Transverse colon (tissue), 4 donors: Measurements from ENCODE around the gene CDT1. TPM values are rescaled to one million over a fixed set of nuclear protein-coding genes. Genes with fewer than 3 reads are reported as not detected.
A peak's percentile ranks its signal among the peaks of the same experiment; 100 is the strongest.

Experiments
- DNase-seq: peaks from one replicate; pipeline ENCODE4 v3.0.0-alpha.2; 2019
- H3K27ac ChIP-seq, 4 donors: fragments of 200-600 bp; sonication (generic); 2 replicates each; pipeline ENCODE4 v1.5.1; 2016 to 2018; ENCODE audit warnings: inconsistent platforms in 4 of 4
- H3K27me3 ChIP-seq: fragments of 200-600 bp; sonication (generic); 2 replicates; pipeline ENCODE4 v1.5.1; 2017; ENCODE audit warnings: inconsistent platforms
- H3K36me3 ChIP-seq, 4 donors: fragments of 200-600 bp; sonication (generic); 2 replicates each; pipeline ENCODE4 v1.5.1; 2017 to 2019; ENCODE audit warnings: inconsistent platforms in 4 of 4
- H3K4me1 ChIP-seq, 4 donors: fragments of 200-600 bp; sonication (generic); 2 replicates each; pipeline ENCODE4 v1.5.1; 2017 to 2020; ENCODE audit warnings: inconsistent platforms in 4 of 4
- H3K4me3 ChIP-seq, 4 donors: fragments of 200-600 bp; sonication (generic); 1 replicate in 1 of 4; 2 replicates in 3 of 4; pipeline versions ENCODE4 v1.5.1 to v1.6.1; 2017 to 2019; ENCODE audit warnings: inconsistent platforms in 4 of 4
- H3K9me3 ChIP-seq, 2 donors: fragments of 200-600 bp; sonication (generic); 2 replicates each; pipeline ENCODE4 v1.5.1; 2017 to 2019; ENCODE audit warnings: inconsistent platforms in 2 of 2
- CTCF ChIP-seq, 5 experiments: fragments of 200-600 bp in 3 of 5; fragments of 450-650 bp in 2 of 5; sonication (generic) in 3 of 5; IDR thresholded peaks; 1 replicate in 2 of 5; 2 replicates in 3 of 5; pipeline ENCODE4 v1.5.1; 2016 to 2017; ENCODE audit warnings: antibody characterized with exemption in 5 of 5, inconsistent platforms in 3 of 5, mild to moderate bottlenecking in 2 of 5, moderate library complexity in 1 of 5
- EP300 ChIP-seq: sonication (generic); formaldehyde crosslinking; IDR thresholded peaks from one replicate; pipeline ENCODE4 v1.6.1; 2017; ENCODE audit warnings: antibody characterized with exemption, low read depth
- POLR2A ChIP-seq: fragments of 450-650 bp; IDR thresholded peaks from one replicate; pipeline ENCODE4 v1.6.1; 2016; ENCODE audit warnings: antibody characterized with exemption, mild to moderate bottlenecking, moderate library complexity
- POLR2AphosphoS5 ChIP-seq, 3 donors: sonication (generic); formaldehyde crosslinking; IDR thresholded peaks; one replicate each; pipeline ENCODE4 v1.6.1; 2016; ENCODE audit warnings: antibody characterized with exemption in 3 of 3
- WGBS, 2 donors: methylation state at CpG; one replicate each; pipeline ENCODE4 v1.1.5; 2018; ENCODE audit warnings: low coverage in 1 of 2; 5-methylcytosine and 5-hydroxymethylcytosine counted together
- in situ Hi-C, 4 donors: fragments of 200-750 bp; cut with MboI; loops; one replicate each; pipeline versions ENCODE4 v1.15.0 to v1.15.1; 2017; ENCODE audit warnings: low sequenced_read_pairs in 3 of 4, low pct_ligation_motif_present in 1 of 4, low pct_unique_long_range_greater_than_20kb in 1 of 4
- intact Hi-C: fragments of 100-400 bp; cut with DNase I; formaldehyde crosslinking; loops from one replicate; pipeline ENCODE4 v1.15.1; 2023; ENCODE audit warnings: low total_unique reads
- total RNA-seq, 4 donors: library from RNA; depleted of rRNA; stranded (reverse); fragments of >200 nt; gene quantifications; one replicate each; pipeline ENCODE4 v1.1.0, GENCODE V29; 2016

CDT1 gene
- total RNA-seq, 4 donors from 2014 or later: 3.8 to 12.5 (median 6.7) TPM; not detected in 1

GRCh38 chr16:88758227-88758943 is 45.2 kb upstream of the CDT1 start:
- peak overlapping the region; percentile 72 to 89 (median 86) for H3K27ac ChIP-seq
- H3K4me3 ChIP-seq: no peak overlapping the region
- no peak for DNase-seq
- WGBS, 2 donors: 76 to 92% methylated on average over 3 to 13 of the region's 13 CpGs
- intact Hi-C loops (no loop called here), in situ Hi-C loops (no loop called here)
- H3K9me3 ChIP-seq: no peaks in the 10 kb centered on the region
- TF ChIP-seq EP300: no peak
- TF ChIP-seq POLR2AphosphoS5 (IDR thresholded peaks at IDR 0.05): no peak
- no peak for TF ChIP-seq POLR2A
- no peak for TF ChIP-seq CTCF (IDR thresholded peaks at IDR 0.05)
- no peaks in the 10 kb centered on the region for H3K27me3 ChIP-seq
- H3K4me1 ChIP-seq: peaks cover 31 to 63% (median 56%) of the 10 kb centered on the region in 4 donors
- H3K36me3 ChIP-seq: no peaks in the 10 kb centered on the region

GRCh38 chr16:88758944-88759244 is 44.7 kb upstream of the CDT1 start:
- in situ Hi-C loops (no loop called here), intact Hi-C loops (no loop called here)
- Histone ChIP-seq H3K27ac (peak overlapping the region; percentile 72 to 89 (median 86)), H3K4me3 (no peak overlapping the region), H3K36me3 (no peaks in the 10 kb centered on the region), H3K27me3 (no peaks in the 10 kb centered on the region), H3K4me1 (peaks cover 31 to 63% (median 59%) of the 10 kb centered on the region in 4 donors), H3K9me3 (no peaks in the 10 kb centered on the region)
- no peak for DNase-seq
- no peak for TF ChIP-seq CTCF (IDR thresholded peaks at IDR 0.05)
- TF ChIP-seq POLR2AphosphoS5 (IDR thresholded peaks at IDR 0.05): no peak
- TF ChIP-seq POLR2A: no peak
- TF ChIP-seq EP300: no peak
- 40 to 61% methylated on average over 1 to 6 of the region's 6 CpGs for WGBS, 2 donors

DNA sequence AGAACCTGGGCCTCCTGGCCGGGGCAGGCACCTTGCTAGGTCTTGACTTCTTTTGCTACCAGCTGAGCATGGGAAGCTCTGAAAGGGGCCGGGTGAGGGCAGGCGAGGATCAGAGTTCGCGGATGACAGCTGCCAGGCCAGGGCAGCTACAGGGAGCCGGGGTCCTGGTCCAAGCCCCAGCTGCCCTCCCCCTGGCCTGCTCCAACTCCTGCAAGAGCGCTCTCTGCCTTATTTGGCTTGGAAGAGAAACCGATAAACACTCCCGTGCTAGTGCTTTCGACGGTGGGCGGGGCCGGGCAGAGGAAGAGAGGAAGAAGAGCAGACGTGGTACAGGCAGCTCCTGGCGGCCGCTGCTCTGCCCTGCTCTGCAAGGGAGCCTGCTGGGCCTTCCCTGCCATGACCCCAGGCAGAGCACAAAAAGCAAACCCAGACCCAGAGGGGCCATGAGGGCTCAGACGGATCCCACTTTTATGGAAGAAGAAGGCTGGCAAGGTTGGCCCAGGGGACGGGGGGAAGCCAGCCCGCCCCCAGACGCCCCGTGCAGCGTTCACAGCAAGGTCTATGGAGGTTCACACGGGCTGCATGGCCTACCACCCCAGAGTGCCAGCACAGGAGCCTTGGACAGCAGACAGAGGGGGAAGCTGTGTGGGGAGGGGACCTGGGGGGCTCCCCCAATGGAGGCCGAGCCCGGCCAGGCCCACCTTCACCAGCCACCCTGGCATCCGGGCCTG is 44.2 kb upstream of the CDT1 start:
- intact Hi-C loops: no loop called here
- peak overlapping the region in 2 of 4 donors; percentile 13 to 16 for H3K4me3 ChIP-seq

More for the DNA sequence above, 44.2 kb upstream of the CDT1 start:
- no peaks in the 10 kb centered on the region for H3K36me3 ChIP-seq
- TF ChIP-seq POLR2A (peak; percentile 27), EP300 (no peak), CTCF (IDR thresholded peaks at IDR 0.05) (peak in 3 of 5 experiments; percentile 17 to 38 (median 35)), POLR2AphosphoS5 (IDR thresholded peaks at IDR 0.05) (peak; percentile 62 to 82 (median 73))
- whole genome bisulfite sequencing, 2 donors: 44% methylated on average over 26 of the region's 26 CpGs; no CpG with 5 or more reads in 1 of the 2 donors
- peak; percentile 85 for DNase-seq
- H3K27ac ChIP-seq: peak overlapping the region; percentile 72 to 89 (median 86)
- no peaks in the 10 kb centered on the region for H3K27me3 ChIP-seq
- H3K9me3 ChIP-seq: no peaks in the 10 kb centered on the region
- in situ Hi-C loops: no loop called here
- peaks cover 31 to 63% (median 60%) of the 10 kb centered on the region in 4 donors for H3K4me1 ChIP-seq
